Measurements from ENCODE around the gene CDH22. TPM values are rescaled to one million over a fixed set of nuclear protein-coding genes. Genes with fewer than 3 reads are reported as not detected.
A peak's percentile ranks its signal among the peaks of the same experiment; 100 is the strongest.

Gene CDH22
- total RNA-seq, 3 donors from 2014 or later, result 0.15 to 0.66 (median 0.16) TPM

GRCh38 chr20:46339037-46339436 is 30.7 kb upstream of the CDH22 start:
- H3K36me3 ChIP-seq, result no peaks in the 10 kb centered on the region
- H3K4me3 ChIP-seq, result no peak overlapping the region
- no peak for DNase-seq (ENCODE audit: low spot score in 2 of 2)
- no peaks in the 10 kb centered on the region for H3K9me3 ChIP-seq
- TF ChIP-seq POLR2AphosphoS5 (IDR thresholded peaks at IDR 0.05) (no peak), CTCF (IDR thresholded peaks at IDR 0.05) (no peak), POLR2A (IDR thresholded peaks at IDR 0.05) (no peak)
- H3K27me3 ChIP-seq, result peaks cover 5 to 64% of the 10 kb centered on the region in 2 donors
- no peaks in the 10 kb centered on the region for H3K4me1 ChIP-seq
- H3K27ac ChIP-seq, result no peak overlapping the region
- intact Hi-C loops (cut with DNase I; ENCODE audit: low total_unique reads), result no loop called here

GRCh38 chr20:46336735-46337134 is 28.4 kb upstream of the CDH22 start:
- intact Hi-C loops (cut with DNase I; ENCODE audit: low total_unique reads), result no loop called here
- peaks cover 5 to 57% of the 10 kb centered on the region in 2 donors for H3K27me3 ChIP-seq
- no peaks in the 10 kb centered on the region for H3K9me3 ChIP-seq
- H3K27ac ChIP-seq, result no peak overlapping the region
- DNase-seq (ENCODE audit: low spot score in 2 of 2), result no peak
- no peaks in the 10 kb centered on the region for H3K36me3 ChIP-seq
- H3K4me1 ChIP-seq, result no peaks in the 10 kb centered on the region
- no peak overlapping the region for H3K4me3 ChIP-seq
- TF ChIP-seq POLR2A (IDR thresholded peaks at IDR 0.05), result no peak
- TF ChIP-seq POLR2AphosphoS5 (IDR thresholded peaks at IDR 0.05), result no peak
- no peak for TF ChIP-seq CTCF (IDR thresholded peaks at IDR 0.05)

GRCh38 chr20:46334303-46334904 is 26.1 kb upstream of the CDH22 start:
- intact Hi-C loops (cut with DNase I; ENCODE audit: low total_unique reads), result loop anchor here (5.0 kb wide), 1 partner anchor 1287 kb away; no protein-coding TSS in a partner anchor
- H3K9me3 ChIP-seq, result no peaks in the 10 kb centered on the region
- no peak for TF ChIP-seq POLR2AphosphoS5 (IDR thresholded peaks at IDR 0.05)
- TF ChIP-seq POLR2A (IDR thresholded peaks at IDR 0.05), result no peak
- no peak for TF ChIP-seq CTCF (IDR thresholded peaks at IDR 0.05)
- DNase-seq (ENCODE audit: low spot score in 2 of 2), result no peak
- H3K27ac ChIP-seq, result no peak overlapping the region
- peaks cover 0 to 5% of the 10 kb centered on the region in 2 donors for H3K4me1 ChIP-seq
- no peak overlapping the region for H3K4me3 ChIP-seq
- no peaks in the 10 kb centered on the region for H3K36me3 ChIP-seq
- peaks cover 0 to 39% of the 10 kb centered on the region in 2 donors for H3K27me3 ChIP-seq

- TF ChIP-seq CTCF (IDR thresholded peaks at IDR 0.05), result no peak
- no peak for TF ChIP-seq POLR2AphosphoS5 (IDR thresholded peaks at IDR 0.05)
- TF ChIP-seq POLR2A (IDR thresholded peaks at IDR 0.05), result no peak
- H3K27me3 ChIP-seq, result peaks cover 0 to 30% of the 10 kb centered on the region in 2 donors
- intact Hi-C loops (cut with DNase I; ENCODE audit: low total_unique reads), result loop anchor here (5.0 kb wide), 1 partner anchor 1286 kb away; no protein-coding TSS in a partner anchor
Observed at GRCh38 chr20:46333161-46333991, 25.1 kb upstream of the CDH22 start.

More at GRCh38 chr20:46333161-46333991, 25.1 kb upstream of the CDH22 start:
- H3K4me1 ChIP-seq, result peaks cover 0 to 5% of the 10 kb centered on the region in 2 donors
- no peak overlapping the region for H3K4me3 ChIP-seq
- H3K36me3 ChIP-seq, result no peaks in the 10 kb centered on the region
- no peak overlapping the region for H3K27ac ChIP-seq
- peak in 1 of 2 donors; percentile 62 for DNase-seq (ENCODE audit: low spot score in 2 of 2)
- no peaks in the 10 kb centered on the region for H3K9me3 ChIP-seq
